ENCODE data around the gene SATB2.

SATB2 gene

DNA sequence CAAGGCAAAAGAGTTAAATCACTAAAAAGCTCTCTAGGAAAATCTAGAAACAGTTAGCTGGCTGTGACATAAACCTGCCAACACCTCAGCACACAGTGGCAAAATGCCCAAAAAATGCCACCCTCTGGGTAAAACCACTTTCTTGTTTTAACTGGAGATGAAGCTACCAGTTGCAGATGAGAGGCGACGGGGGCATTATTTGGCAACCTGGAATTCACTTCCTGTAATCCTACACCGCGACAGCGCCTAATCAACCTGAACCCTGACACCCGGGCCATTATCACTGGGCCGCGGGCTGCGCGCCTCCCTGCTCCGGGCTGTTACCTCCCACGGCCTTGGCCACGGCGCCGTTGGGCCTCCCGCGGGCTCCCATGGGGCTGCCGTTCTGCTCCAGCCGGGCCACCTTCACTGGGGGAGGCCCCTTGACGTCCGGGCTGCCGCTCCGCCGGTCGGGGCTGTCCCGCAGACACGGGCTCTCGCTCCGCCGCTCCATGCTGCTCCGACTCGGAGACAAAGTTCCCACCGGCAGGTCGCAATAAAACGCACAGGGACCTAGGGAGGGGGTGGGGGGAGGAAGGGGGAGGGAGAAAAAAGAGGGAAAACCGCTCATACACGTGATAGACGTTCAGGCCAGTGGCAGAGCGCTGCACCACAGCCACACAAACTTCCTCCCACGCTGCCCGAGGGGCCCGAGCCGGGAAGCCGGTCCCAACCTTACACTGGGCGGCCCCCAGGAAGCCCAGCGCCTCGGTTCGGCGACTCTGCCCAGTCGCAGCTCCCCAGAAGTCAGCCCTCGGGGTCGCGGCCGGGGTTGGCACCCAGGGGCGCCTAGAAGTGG lies 2.0 kb downstream of the SATB2 start:
- ChIA-PET CTCF (interaction anchor here (0.9 to 1.6 kb wide), 4 partner anchors 12 to 32 kb away, joined by 3 to 8 read pairs (median 4); no protein-coding TSS in a partner anchor), POLR2A (no interaction called here)
- TF ChIP-seq, protein P1, sequence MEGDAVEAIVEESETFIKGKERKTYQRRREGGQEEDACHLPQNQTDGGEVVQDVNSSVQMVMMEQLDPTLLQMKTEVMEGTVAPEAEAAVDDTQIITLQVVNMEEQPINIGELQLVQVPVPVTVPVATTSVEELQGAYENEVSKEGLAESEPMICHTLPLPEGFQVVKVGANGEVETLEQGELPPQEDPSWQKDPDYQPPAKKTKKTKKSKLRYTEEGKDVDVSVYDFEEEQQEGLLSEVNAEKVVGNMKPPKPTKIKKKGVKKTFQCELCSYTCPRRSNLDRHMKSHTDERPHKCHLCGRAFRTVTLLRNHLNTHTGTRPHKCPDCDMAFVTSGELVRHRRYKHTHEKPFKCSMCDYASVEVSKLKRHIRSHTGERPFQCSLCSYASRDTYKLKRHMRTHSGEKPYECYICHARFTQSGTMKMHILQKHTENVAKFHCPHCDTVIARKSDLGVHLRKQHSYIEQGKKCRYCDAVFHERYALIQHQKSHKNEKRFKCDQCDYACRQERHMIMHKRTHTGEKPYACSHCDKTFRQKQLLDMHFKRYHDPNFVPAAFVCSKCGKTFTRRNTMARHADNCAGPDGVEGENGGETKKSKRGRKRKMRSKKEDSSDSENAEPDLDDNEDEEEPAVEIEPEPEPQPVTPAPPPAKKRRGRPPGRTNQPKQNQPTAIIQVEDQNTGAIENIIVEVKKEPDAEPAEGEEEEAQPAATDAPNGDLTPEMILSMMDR (IDR thresholded peaks at IDR 0.05; ENCODE audit: insufficient read depth, low read length, missing control alignments): no peak
- H3K4me3 ChIP-seq (ENCODE audit: low read depth, low read length): peak overlapping the region; percentile 92
- no peak for DNase-seq (ENCODE audit: low read depth, low spot score)

DNA sequence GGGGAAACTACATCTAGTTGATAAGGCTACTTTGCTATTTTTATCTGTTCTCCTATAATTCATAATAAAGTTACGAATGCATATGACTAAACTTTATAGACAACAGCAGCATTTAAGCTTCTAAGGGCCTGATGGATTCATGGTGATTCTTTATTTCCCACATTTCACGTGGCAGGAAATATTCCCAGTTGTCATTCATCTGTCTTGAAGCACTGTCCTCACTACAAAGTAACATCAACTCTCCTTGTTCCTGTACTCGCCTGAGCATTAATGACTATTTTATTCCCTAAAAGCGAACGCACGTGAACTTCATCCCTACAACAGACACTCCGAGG lies 2.6 kb downstream of the SATB2 start:
- ChIA-PET POLR2A (no interaction called here), CTCF (interaction anchor here (0.9 to 2.0 kb wide), 5 partner anchors 9 to 33 kb away, joined by 3 to 8 read pairs (median 5); no protein-coding TSS in a partner anchor)
- DNase-seq (ENCODE audit: low read depth, low spot score): no peak
- TF ChIP-seq, protein P1 (IDR thresholded peaks at IDR 0.05; ENCODE audit: insufficient read depth, low read length, missing control alignments): no peak
- no peak overlapping the region for H3K4me3 ChIP-seq (ENCODE audit: low read depth, low read length)

DNA sequence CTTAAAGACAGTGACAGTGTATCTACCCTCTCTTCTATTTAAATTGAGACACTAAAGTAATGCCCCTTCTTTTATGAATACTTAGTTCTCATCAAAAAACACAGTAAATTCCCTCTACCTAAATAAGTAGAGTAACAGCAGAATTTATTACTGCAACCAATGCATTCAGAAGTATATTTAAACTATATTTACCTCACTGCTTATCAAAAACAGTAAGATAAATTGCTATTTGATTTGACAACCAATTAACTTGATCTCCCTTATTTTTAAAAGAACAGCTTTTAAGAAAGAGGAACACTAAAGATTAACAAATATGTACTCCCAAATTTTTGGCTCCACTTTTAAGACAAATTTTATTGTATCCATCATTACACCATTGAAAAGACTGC lies 4.8 kb downstream of the SATB2 start:
- ChIA-PET POLR2A (no interaction called here), CTCF (interaction anchor here (1.6 to 2.0 kb wide), 3 partner anchors 10 to 31 kb away, joined by 4 to 6 read pairs (median 6); no protein-coding TSS in a partner anchor)
- DNase-seq (ENCODE audit: low read depth, low spot score): no peak
- no peak overlapping the region for H3K4me3 ChIP-seq (ENCODE audit: low read depth, low read length)
- TF ChIP-seq, protein P1 (IDR thresholded peaks at IDR 0.05; ENCODE audit: insufficient read depth, low read length, missing control alignments): no peak

DNA sequence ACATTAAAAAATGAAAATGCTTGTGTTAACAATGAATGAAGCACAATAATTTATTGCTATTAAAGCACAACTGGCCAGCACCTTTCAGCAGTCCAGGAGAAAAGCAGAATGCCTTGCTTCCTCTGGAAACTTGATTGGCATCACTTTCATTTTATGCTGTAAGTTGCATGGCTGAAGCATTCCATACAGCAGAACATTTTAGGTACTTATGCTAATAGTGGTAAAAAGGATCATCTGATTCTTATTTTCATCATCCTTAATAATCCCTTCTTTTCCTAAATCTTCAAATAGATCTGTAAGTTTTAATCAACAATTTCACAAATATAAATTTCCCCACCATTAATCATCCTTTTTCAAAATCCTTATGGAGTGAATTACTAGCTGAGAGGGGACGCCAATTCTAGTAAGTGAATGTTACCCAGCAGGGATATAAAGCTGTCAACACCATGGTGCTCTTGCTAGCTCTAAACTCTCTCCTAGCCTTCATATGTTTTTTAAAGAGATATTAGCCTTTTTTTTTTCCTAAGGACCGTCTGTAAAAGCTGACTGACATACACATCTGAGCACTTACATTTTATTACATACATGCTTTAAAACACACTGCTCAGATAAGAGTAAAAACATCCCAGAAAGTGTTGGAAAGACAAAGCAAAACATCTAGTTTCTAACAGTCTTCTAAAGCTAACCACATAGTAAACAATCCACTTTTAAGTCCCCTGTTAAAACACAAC lies 5.3 kb downstream of the SATB2 start:
- H3K4me3 ChIP-seq (ENCODE audit: low read depth, low read length): no peak overlapping the region
- CTCF ChIA-PET: interaction anchor here (1.6 to 1.8 kb wide), 2 partner anchors 10 to 31 kb away, joined by 4 to 6 read pairs; no protein-coding TSS in a partner anchor
- DNase-seq (ENCODE audit: low read depth, low spot score): no peak
- POLR2A ChIA-PET: no interaction called here
- TF ChIP-seq, protein P1 (IDR thresholded peaks at IDR 0.05; ENCODE audit: insufficient read depth, low read length, missing control alignments): no peak

DNA sequence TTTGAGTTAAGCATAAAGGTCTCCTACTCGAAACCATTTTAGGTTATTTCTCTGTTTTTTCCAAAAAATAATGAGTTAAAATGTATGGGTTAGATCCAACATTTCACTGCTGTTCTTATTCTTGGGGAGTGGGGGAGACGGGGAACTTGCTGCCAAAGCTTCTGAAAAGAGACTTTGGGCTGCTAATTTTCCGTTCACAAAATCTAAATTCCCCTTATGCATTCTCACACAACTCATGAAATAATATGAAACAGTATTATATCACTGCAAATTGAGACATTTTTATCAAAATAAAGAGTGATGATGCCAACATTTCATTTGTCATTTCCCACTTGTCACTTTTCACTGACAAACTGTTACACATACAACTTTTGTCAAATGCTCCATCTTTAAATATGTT lies 7.8 kb downstream of the SATB2 start:
- CTCF ChIA-PET: no interaction called here
- no peak for DNase-seq (ENCODE audit: low read depth, low spot score)
- POLR2A ChIA-PET: no interaction called here
- no peak overlapping the region for H3K4me3 ChIP-seq (ENCODE audit: low read depth, low read length)
- TF ChIP-seq, protein P1 (IDR thresholded peaks at IDR 0.05; ENCODE audit: insufficient read depth, low read length, missing control alignments): no peak

DNA sequence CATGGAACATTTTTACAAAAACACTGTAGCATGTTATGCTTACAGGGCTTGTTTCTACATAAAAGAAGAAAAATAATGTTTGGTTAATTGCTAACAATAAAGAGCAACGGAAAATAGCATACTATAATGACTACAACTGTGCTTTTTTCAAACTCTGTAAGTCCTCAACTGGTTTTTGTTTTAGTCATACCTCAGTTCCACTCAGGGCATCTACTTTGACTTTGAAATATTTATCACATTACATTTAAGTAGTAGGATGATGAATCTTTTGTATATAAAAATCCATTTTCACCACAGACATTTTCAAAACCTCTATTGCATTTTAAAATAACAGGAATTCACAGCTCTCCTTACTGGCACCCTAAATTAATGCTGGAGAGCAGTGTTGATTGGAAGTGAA lies 8.3 kb downstream of the SATB2 start:
- TF ChIP-seq, protein P1 (IDR thresholded peaks at IDR 0.05; ENCODE audit: insufficient read depth, low read length, missing control alignments): no peak
- ChIA-PET POLR2A (no interaction called here), CTCF (no interaction called here)
- no peak overlapping the region for H3K4me3 ChIP-seq (ENCODE audit: low read depth, low read length)
- no peak for DNase-seq (ENCODE audit: low read depth, low spot score)
